Astrocyte (in vitro differentiated cells and primary cell): ENCODE data around the gene SYDE2.

ENCODE experiments used
- EZH2 ChIP-seq: IDR thresholded peaks from 2 replicates; pipeline ENCODE4 v1.6.1; 2012; ENCODE audit warnings: mild to moderate bottlenecking, low read length, inconsistent platforms; ENCODE audit not compliant: insufficient read depth
- TF ChIP-seq, protein P1 (sequence below): IDR thresholded peaks from 2 replicates; pipeline ENCODE4 v1.5.1; 2011; ENCODE audit warnings: low read depth, mild to moderate bottlenecking, inconsistent platforms, low read length, moderate library complexity; ENCODE audit not compliant: insufficient read depth

DNA sequence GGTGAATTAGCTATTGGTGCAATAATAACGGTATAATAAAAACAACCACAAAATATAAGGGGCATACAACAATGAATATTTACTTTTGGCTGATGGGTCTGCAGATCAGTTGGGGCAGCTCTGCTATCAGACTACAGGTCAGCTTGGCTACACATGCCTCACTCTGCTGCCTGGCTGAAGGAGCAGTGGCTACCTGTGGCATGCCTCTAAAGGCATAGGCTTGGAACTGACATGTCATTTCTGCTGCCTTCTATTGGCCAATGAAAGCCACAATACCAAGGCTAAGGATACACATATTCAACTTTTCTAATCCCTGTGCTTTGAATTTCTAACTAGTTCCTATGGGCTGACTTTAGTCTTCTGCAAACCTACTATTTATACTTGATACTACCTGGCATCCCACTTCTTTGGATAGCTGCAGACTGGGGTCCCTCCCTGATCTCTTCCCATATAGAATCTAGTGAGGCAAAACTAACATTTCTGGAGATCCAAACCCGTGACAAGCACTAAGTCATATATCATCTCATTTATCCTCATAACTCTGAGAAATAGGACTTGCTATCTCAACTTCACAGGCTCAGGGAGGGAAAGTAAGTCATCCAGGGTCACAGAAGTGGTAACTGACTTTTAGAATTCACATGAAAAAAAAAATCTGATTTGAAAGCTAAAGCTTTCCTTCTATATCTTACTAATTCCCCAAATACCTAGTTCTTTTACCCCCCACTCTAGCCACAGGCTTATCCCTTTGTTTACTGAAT is 19.2 kb upstream of the SYDE2 start:
- TF ChIP-seq, protein P1, sequence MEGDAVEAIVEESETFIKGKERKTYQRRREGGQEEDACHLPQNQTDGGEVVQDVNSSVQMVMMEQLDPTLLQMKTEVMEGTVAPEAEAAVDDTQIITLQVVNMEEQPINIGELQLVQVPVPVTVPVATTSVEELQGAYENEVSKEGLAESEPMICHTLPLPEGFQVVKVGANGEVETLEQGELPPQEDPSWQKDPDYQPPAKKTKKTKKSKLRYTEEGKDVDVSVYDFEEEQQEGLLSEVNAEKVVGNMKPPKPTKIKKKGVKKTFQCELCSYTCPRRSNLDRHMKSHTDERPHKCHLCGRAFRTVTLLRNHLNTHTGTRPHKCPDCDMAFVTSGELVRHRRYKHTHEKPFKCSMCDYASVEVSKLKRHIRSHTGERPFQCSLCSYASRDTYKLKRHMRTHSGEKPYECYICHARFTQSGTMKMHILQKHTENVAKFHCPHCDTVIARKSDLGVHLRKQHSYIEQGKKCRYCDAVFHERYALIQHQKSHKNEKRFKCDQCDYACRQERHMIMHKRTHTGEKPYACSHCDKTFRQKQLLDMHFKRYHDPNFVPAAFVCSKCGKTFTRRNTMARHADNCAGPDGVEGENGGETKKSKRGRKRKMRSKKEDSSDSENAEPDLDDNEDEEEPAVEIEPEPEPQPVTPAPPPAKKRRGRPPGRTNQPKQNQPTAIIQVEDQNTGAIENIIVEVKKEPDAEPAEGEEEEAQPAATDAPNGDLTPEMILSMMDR, result no peak
- TF ChIP-seq EZH2, result no peak
